Lower leg skin (tissue), 3 donors: ENCODE results near the gene SLC12A3.

Source experiments
- CTCF ChIP-seq, 3 donors: fragments of 450-650 bp; IDR thresholded peaks; one replicate each; pipeline ENCODE4 v1.5.1; 2016; ENCODE audit warnings: antibody characterized with exemption in 3 of 3, mild to moderate bottlenecking in 3 of 3, moderate library complexity in 2 of 3
- POLR2A ChIP-seq, 2 donors: fragments of 450-650 bp; IDR thresholded peaks; one replicate each; pipeline ENCODE4 v1.6.1; 2016 to 2017; ENCODE audit warnings: antibody characterized with exemption in 2 of 2, mild to moderate bottlenecking in 1 of 2, moderate library complexity in 1 of 2

- TF ChIP-seq CTCF (IDR thresholded peaks at IDR 0.05) (no peak), POLR2A (IDR thresholded peaks at IDR 0.05) (no peak)
These were observed 29.7 kb upstream of the SLC12A3 start for GRCh38 chr16:56835320-56835719.
